H7 (cell line): ENCODE measurements around the gene TEX29. TPM values are rescaled to one million over a fixed set of nuclear protein-coding genes. Genes with fewer than 3 reads are reported as not detected.

ENCODE experiments used
- DNase-seq: peaks from one replicate; pipeline ENCODE4 v3.0.0; 2012
- H3K27me3 ChIP-seq: 2 replicates; pipeline ENCODE4 v1.6.0; 2011; ENCODE audit warnings: mild to moderate bottlenecking, low read length; ENCODE audit not compliant: control insufficient read depth, insufficient read depth
- H3K36me3 ChIP-seq: replicated peaks from 2 replicates; pipeline ENCODE4 v1.5.1; 2011; ENCODE audit warnings: low read length; ENCODE audit not compliant: control insufficient read depth, insufficient read depth
- H3K4me3 ChIP-seq: 2 replicates; pipeline ENCODE4 v1.5.1; 2011; ENCODE audit warnings: low read depth, mild to moderate bottlenecking, control low read depth, low read length, moderate library complexity; ENCODE audit not compliant: insufficient read depth
- total RNA-seq: library from RNA; depleted of rRNA; stranded (reverse); fragments of >200 nt; shearing (Covaris generic); gene quantifications from 2 replicates; pipeline ENCODE4 v1.2.3, GENCODE V29; 2014

Gene TEX29
- total RNA-seq, 1 experiment from 2014 or later, result not detected

DNA sequence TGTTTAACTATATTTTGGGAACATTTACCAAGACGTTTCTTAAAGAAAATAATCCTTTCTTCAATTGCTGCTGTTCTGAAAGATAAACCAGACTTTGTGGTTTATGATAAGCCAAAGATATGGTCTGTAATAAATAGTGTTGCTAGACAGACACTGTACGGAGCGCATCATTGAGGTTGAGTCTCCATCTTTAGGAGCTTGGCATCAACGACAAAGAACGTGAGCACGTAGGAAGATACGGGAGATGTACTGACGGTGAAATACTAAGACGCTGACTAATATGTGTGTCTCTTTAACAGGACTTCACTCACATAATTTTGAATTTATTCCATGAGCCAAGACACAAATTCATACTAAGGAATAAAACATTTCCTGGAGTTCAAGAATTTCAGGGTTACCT lies 16.2 kb downstream of the TEX29 start:
- no peak for DNase-seq
- no peaks in the 10 kb centered on the region for H3K36me3 ChIP-seq
- no peaks in the 10 kb centered on the region for H3K27me3 ChIP-seq
- no peak overlapping the region for H3K4me3 ChIP-seq

DNA sequence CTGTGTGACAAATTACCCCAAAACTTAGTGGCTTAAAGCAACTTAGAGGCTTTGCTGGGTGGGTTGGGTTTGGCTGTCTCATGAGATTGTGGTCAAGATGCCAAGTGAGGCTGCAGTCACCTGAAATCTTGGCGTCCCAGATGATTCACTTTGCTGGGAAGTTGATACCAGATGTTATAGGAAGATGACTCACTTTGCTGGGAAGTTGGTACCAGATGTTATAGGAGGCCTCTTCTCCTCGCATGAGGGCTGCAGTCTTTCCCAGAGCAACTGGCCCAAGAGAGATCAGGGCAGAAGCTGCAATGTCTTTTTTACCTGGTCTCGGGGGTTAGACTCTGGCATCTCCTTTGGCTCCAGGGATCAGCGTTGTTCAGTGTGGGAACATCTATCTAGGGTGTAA lies 16.8 kb downstream of the TEX29 start:
- Histone ChIP-seq H3K27me3 (no peaks in the 10 kb centered on the region), H3K4me3 (no peak overlapping the region), H3K36me3 (no peaks in the 10 kb centered on the region)
- DNase-seq, result no peak

DNA sequence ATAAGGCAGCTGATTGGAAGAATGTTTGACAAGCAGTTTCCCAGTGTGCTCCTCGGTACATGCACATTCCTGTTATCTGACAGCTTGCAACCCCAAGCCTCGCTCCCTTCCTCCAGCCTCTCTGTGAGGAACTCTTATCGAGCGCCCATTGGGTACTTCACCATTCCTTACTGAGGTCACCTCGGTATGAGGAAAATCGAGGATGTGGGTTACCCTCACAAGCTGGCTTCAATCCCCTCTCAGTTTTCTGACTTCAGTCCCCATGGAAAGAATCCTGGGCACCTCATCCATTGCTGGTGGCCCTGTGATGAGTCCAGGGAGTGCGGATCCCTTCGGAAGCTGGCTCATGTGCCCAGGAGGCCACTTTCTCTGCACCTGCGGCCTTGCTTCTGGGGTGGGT lies 17.3 kb downstream of the TEX29 start:
- Histone ChIP-seq H3K36me3 (no peaks in the 10 kb centered on the region), H3K4me3 (no peak overlapping the region), H3K27me3 (no peaks in the 10 kb centered on the region)
- DNase-seq, result no peak

DNA sequence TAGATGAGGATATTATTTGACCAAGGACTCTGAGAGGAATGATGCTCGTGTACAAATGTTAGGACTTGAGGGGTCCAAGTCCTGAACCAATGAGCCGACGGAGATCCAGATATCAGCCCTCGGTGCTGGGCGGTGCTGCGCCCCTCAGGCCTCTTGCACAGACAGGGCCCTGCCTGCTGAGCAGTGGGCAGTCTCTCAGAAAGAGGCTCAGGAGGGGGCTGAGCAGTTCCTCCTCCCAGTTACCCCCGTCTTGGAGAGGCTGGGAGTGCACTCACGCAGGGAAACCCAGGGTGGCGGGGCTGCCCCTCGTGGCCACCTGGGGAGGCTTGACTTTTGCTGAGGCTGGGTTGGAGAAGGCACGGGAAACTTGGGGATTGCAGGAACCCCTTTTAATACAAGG lies 18.4 kb downstream of the TEX29 start:
- Histone ChIP-seq H3K36me3 (no peaks in the 10 kb centered on the region), H3K4me3 (no peak overlapping the region), H3K27me3 (no peaks in the 10 kb centered on the region)
- DNase-seq, result peak; percentile 28

DNA sequence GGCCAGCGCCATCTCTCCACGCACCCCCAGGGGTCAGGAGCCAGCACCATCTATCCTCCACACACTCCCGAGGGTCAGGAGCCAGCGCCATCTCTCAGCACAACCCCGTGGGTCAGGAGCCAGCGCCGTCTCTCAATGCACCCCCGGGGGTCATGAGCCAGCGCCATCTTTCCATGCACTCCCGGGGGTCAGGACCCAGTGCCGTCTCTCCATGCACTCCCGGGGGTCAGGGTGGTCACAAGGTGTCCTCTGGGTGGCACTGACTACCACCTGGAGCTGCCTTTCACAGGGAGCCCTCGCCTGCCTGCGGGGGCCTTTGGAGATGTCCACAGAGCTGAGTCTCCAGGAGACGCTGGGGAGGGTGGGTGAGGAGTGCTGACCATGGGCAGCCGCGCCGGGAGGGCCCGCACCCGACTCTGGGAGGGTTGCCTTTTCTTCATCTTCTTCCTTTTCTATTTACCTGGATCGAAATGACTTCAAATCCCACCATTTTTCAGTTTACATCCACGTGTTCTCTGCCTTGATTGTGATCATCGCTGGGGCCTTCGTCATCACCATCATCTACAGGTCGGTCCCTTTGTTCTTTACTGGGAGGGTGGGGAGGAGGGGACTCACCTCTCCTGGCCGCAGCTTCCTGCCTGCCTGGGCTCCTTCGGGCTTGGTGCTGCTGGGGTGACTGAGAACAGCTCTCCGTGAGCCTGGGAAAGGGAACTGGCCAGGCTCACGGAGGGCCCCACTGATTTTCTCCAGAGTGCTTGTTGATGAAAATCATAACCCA lies 19.1 kb downstream of the TEX29 start:
- no peaks in the 10 kb centered on the region for H3K36me3 ChIP-seq
- DNase-seq, result peak; percentile 44
- H3K4me3 ChIP-seq, result no peak overlapping the region
- H3K27me3 ChIP-seq, result no peaks in the 10 kb centered on the region

DNA sequence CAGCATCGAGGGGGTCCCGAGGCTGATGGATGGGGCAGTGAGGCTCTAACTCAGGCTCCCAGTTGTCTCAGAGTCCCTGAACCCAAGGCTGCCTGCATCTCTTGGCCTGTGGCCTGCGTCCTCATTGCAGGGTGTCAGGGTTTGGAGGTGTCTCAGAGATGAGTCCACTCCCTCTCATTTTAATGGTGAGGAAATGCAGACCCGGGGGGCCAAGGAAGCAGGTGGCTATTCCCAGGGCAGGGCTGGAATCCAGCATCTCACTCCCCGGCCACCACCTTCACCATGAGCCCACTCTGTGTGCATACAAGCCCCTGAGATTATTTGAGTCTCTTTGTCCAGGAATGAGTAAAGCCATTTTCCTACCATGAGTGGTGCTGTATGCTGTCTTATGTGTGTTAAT lies 21.4 kb downstream of the TEX29 start:
- no peak overlapping the region for H3K4me3 ChIP-seq
- no peaks in the 10 kb centered on the region for H3K27me3 ChIP-seq
- DNase-seq, result no peak
- H3K36me3 ChIP-seq, result no peaks in the 10 kb centered on the region

DNA sequence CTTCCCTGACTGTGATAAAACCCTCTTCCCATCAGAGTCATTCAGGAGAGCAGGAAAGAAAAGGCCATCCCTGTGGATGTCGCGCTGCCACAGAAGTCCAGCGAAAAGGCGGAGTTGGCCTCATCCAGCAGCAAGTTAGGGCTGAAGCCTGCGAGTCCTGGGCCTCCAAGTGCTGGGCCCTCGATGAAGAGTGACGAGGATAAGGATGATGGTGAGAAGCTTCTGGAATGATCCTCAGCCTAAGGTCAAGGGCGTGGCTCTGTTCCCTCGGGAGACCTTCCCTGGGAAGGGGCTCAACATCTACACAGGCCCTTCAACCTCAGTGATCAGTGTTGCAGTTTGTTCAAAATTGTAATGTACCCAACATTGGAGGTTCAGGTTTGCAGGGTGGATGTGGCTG lies 22.3 kb downstream of the TEX29 start:
- no peaks in the 10 kb centered on the region for H3K36me3 ChIP-seq
- no peaks in the 10 kb centered on the region for H3K27me3 ChIP-seq
- no peak overlapping the region for H3K4me3 ChIP-seq
- no peak for DNase-seq

DNA sequence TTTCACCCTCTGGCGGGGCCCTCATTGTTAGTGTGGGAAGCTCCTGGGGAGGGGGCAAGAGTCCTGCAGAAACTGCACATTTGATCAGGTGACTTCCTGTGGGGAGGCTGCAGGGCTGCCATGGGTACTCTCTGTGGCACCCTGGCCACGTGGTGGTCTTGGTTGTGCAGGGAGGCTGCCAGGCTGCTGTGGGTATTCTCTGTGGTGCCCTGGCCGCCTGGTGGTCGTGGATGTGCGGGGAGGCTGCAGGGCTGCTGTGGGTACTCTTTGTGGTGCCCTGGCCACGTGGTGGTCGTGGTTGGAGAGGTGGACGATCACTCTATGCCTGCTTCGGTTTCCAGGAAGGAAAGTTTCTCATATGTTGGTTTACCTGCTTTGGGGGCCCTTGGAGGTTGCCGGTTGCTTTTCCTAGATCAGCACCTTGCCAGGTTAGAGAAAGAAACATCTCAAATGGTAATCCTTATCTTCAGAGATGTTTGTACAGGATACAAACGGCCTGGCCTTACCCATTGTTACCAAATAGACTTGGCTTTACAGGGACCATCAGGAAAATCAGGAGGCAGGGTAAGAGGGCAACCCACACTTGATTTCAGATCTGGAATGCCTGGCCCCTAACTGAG lies 22.9 kb downstream of the TEX29 start:
- DNase-seq, result peak; percentile 26
- no peak overlapping the region for H3K4me3 ChIP-seq
- no peaks in the 10 kb centered on the region for H3K36me3 ChIP-seq
- H3K27me3 ChIP-seq, result no peaks in the 10 kb centered on the region

DNA sequence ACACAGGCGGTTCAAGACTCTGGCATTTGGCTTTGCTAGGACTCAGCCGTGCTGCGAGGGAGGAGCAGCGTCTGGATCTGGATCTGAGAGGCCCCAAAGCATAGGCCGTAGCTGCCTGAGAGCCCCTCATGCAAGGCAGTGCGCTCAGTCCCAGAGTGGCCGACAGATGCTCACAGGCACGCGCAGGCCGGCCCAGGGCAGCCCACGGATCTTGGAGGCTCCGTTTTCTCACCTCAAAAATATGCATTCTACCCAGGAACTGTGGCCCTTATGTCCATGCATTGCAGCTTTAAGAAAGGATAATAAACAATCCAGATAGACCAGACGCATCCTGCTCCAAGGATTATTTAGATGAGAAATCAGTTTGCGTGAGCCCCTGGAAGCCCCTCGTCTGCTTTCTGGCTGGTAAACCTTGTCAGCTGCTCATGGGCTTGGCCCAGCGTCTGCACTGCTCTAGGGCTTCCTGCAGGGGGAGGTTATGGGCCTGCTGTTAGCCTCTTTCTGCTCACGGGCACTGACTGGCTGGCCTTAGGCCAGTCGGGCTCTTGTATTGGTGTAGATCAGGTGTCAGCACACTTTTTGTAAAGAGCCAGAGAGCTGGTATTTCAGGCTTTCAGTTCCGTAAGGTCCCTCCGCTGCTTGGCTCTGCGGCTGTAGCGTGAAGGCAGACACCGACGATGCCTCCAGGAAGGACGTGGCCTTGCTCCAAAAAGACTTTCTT lies 24.2 kb downstream of the TEX29 start:
- DNase-seq, result peak; percentile 93
- Histone ChIP-seq H3K4me3 (no peak overlapping the region), H3K36me3 (no peaks in the 10 kb centered on the region), H3K27me3 (no peaks in the 10 kb centered on the region)

DNA sequence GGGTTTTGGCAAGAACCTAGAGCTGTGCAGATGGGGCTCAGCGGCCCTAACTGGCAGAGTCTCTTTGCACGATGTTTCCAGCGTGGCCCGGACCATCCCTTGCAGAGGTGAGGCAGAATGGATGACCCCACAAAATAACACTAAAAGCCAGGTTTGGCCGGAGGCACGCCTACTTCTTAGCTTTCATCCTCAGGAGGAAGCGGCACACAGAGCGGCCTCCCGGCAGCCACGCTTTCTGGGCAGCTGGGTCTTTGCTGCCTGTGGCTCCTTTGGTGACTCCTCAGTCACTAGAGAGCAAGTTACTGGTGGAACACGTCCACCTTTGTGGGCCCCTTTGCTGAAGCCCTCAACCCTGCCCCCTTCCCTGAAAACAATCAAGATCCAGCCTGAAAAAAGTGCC lies 25.2 kb downstream of the TEX29 start:
- H3K36me3 ChIP-seq, result no peaks in the 10 kb centered on the region
- no peak for DNase-seq
- H3K4me3 ChIP-seq, result no peak overlapping the region
- no peaks in the 10 kb centered on the region for H3K27me3 ChIP-seq

DNA sequence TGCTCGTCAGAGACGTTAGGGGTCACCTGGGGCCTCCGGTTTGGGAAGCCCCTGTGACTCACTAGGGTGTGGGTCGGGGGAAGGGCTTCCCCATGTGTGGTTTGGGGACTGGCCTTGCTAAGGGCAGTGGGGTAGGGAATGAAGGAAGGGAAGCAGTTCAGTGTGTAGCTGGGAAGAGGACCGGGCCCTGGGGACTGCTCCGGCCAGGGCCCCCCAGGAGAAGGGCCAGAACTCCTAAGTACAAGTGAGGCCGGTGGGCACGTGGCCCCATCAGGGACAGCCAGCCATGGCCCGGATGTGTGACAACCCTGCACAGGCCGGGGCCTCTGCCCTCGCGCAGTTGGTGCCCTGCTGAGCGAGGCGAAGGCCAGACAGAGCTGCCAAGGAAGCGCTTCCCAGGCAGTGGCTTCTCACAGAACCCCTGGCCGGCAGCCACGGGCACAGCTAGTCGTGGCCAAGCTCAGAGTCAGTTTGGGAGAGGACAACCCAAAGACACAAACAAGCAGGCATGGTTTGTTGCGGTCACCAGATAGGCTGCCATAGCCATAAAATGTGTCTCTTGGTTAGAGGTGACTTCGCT lies 25.7 kb downstream of the TEX29 start:
- no peaks in the 10 kb centered on the region for H3K27me3 ChIP-seq
- no peaks in the 10 kb centered on the region for H3K36me3 ChIP-seq
- H3K4me3 ChIP-seq, result no peak overlapping the region
- no peak for DNase-seq

DNA sequence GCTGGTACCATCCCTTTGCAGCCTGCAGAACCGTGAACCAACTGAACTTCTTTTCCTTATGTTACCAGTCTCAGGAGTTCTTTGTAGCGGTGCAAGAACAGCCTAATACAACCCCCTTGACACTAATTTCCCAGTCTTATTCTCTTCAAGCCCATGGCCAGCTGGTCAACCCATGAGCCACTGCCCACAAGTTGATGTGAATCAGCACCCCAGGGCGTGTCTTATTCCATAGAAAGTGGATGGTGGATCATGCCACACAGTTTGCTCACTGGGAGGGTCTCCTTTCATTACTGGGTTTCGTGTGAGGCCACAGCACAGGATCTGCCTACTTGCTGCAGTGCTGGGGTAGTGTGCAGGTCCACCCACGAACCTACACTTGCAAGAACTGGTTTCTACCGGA lies 27.0 kb downstream of the TEX29 start:
- no peak for DNase-seq
- no peaks in the 10 kb centered on the region for H3K36me3 ChIP-seq
- H3K4me3 ChIP-seq, result no peak overlapping the region
- no peaks in the 10 kb centered on the region for H3K27me3 ChIP-seq

DNA sequence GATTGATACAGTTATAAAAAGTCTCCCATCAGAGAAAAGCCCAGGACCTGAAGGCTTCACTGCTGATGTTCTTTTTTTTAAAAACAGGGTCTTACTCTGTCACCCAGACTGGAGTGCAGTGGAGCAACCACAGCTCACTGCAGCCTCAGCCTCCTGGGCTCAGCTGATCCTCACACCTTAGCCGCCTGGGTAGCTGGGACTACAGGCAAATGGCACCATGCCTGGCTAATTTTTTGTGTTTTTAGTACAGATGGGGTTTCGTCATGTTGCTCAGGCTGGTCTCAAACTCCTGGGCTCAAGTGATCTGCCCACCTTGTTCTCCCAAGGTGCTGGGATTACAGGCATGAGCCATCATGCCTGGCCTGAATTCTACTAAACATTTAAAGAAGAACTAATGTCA lies 33.1 kb downstream of the TEX29 start:
- H3K4me3 ChIP-seq, result no peak overlapping the region

DNA sequence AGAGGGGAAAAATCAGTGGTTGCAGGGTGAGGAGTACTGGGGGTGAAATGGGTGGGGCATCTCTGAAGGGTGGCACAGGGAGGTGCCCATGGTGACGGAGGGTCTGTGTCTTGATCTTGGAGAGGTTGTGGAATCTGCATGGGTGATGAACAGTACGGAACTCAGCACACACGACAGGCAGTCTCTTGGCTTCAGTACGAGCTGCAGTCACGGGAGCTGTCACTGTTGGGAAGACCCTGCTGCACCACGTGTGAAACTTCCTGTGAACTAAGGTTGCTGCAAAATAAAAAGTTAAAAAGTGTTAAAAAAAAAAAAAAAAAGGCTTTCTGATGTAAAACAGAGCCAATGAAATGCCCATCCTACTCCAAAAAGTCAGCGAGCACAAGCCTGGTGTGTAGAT lies 34.3 kb downstream of the TEX29 start:
- DNase-seq, result no peak
- Histone ChIP-seq H3K36me3 (no peaks in the 10 kb centered on the region), H3K27me3 (no peaks in the 10 kb centered on the region), H3K4me3 (no peak overlapping the region)

More for the DNA sequence above, 33.1 kb downstream of the TEX29 start:
- no peaks in the 10 kb centered on the region for H3K27me3 ChIP-seq
- no peak for DNase-seq
- H3K36me3 ChIP-seq, result no peaks in the 10 kb centered on the region

DNA sequence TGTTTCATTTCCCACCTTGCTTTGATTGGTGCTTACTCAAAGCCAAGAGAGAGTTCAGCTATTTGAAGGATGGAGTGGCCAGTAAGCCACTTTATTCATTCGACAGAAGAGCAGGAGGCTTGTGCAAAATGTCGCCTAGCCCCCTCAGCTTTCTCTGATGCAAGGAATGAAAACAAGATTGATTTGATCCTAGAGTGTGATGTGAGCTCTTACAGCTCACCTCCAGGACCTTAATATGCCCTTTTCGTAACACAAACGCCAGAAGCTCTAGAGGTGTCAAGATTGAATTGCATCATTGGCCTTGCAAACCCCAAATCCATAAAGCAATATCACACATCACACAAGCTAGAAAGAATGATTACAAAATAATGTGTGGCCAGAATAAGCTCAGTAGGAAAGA lies 36.4 kb downstream of the TEX29 start:
- no peaks in the 10 kb centered on the region for H3K36me3 ChIP-seq
- H3K4me3 ChIP-seq, result no peak overlapping the region
- DNase-seq, result no peak
- H3K27me3 ChIP-seq, result no peaks in the 10 kb centered on the region
